Adipocyte (in vitro differentiated cells): ENCODE measurements around the gene MGAT5.

Source experiments
- DNase-seq: peaks from one replicate; pipeline ENCODE4 v3.0.0-alpha.2; 2015; ENCODE audit warnings: low read depth
- H3K27me3 ChIP-seq: replicated peaks from 2 replicates; pipeline ENCODE4 v1.7.0; 2013; ENCODE audit warnings: mild to moderate bottlenecking, low read length, moderate library complexity; ENCODE audit not compliant: control insufficient read depth, insufficient read depth
- H3K36me3 ChIP-seq: 2 replicates; pipeline ENCODE4 v1.7.0; 2013; ENCODE audit warnings: low read length, mild to moderate bottlenecking, moderate library complexity; ENCODE audit not compliant: control insufficient read depth, insufficient read depth, severe bottlenecking
- H3K4me1 ChIP-seq: 2 replicates; pipeline ENCODE4 v1.7.0; 2013; ENCODE audit warnings: mild to moderate bottlenecking, low read length, moderate library complexity; ENCODE audit not compliant: control insufficient read depth, insufficient read depth
- H3K4me3 ChIP-seq: 2 replicates; pipeline ENCODE4 v1.7.0; 2013; ENCODE audit warnings: mild to moderate bottlenecking, low read length, moderate library complexity
- H3K9ac ChIP-seq: 2 replicates; pipeline ENCODE4 v1.7.0; 2013; ENCODE audit warnings: mild to moderate bottlenecking, low read length, moderate library complexity
- H3K9me3 ChIP-seq: 2 replicates; pipeline ENCODE4 v1.7.0; 2013; ENCODE audit warnings: mild to moderate bottlenecking, low read length, moderate library complexity; ENCODE audit not compliant: control insufficient read depth

Gene MGAT5

GRCh38 chr2:134218930-134219658 is 34.8 kb upstream of the MGAT5 start:
- Histone ChIP-seq H3K9ac (no peak overlapping the region), H3K27me3 (no peaks in the 10 kb centered on the region), H3K36me3 (no peaks in the 10 kb centered on the region), H3K4me3 (no peak overlapping the region), H3K4me1 (peaks cover 6% of the 10 kb centered on the region), H3K9me3 (no peaks in the 10 kb centered on the region)
- no peak for DNase-seq

GRCh38 chr2:134220344-134220974 is 33.4 kb upstream of the MGAT5 start:
- no peaks in the 10 kb centered on the region for H3K27me3 ChIP-seq
- no peak for DNase-seq
- H3K9ac ChIP-seq: no peak overlapping the region
- H3K4me3 ChIP-seq: no peak overlapping the region
- no peaks in the 10 kb centered on the region for H3K9me3 ChIP-seq
- H3K36me3 ChIP-seq: no peaks in the 10 kb centered on the region
- peaks cover 6% of the 10 kb centered on the region for H3K4me1 ChIP-seq

- Histone ChIP-seq H3K9ac (no peak overlapping the region), H3K27me3 (no peaks in the 10 kb centered on the region), H3K36me3 (no peaks in the 10 kb centered on the region), H3K9me3 (peaks cover 7% of the 10 kb centered on the region), H3K4me1 (no peaks in the 10 kb centered on the region), H3K4me3 (no peak overlapping the region)
- DNase-seq: peak; percentile 54
These were observed 29.9 kb upstream of the MGAT5 start for GRCh38 chr2:134224005-134224404.

GRCh38 chr2:134225173-134225572 is 28.7 kb upstream of the MGAT5 start:
- no peak overlapping the region for H3K9ac ChIP-seq
- H3K27me3 ChIP-seq: no peaks in the 10 kb centered on the region
- no peaks in the 10 kb centered on the region for H3K4me1 ChIP-seq
- H3K36me3 ChIP-seq: no peaks in the 10 kb centered on the region
- H3K4me3 ChIP-seq: no peak overlapping the region
- no peak for DNase-seq
- peaks cover 7% of the 10 kb centered on the region for H3K9me3 ChIP-seq

GRCh38 chr2:134225841-134226240 is 28.0 kb upstream of the MGAT5 start:
- no peak for DNase-seq
- Histone ChIP-seq H3K27me3 (no peaks in the 10 kb centered on the region), H3K4me1 (no peaks in the 10 kb centered on the region), H3K9ac (no peak overlapping the region), H3K36me3 (no peaks in the 10 kb centered on the region), H3K4me3 (no peak overlapping the region), H3K9me3 (peaks cover 7% of the 10 kb centered on the region)

GRCh38 chr2:134226601-134227000 is 27.3 kb upstream of the MGAT5 start:
- Histone ChIP-seq H3K4me1 (peaks cover 3% of the 10 kb centered on the region), H3K36me3 (no peaks in the 10 kb centered on the region), H3K27me3 (no peaks in the 10 kb centered on the region), H3K4me3 (no peak overlapping the region), H3K9me3 (peaks cover 7% of the 10 kb centered on the region), H3K9ac (no peak overlapping the region)
- DNase-seq: no peak

- no peak overlapping the region for H3K9ac ChIP-seq
- DNase-seq: no peak
- no peak overlapping the region for H3K4me3 ChIP-seq
- H3K9me3 ChIP-seq: peaks cover 7% of the 10 kb centered on the region
- H3K27me3 ChIP-seq: no peaks in the 10 kb centered on the region
- peaks cover 13% of the 10 kb centered on the region for H3K4me1 ChIP-seq
- H3K36me3 ChIP-seq: no peaks in the 10 kb centered on the region
These were observed 26.2 kb upstream of the MGAT5 start for GRCh38 chr2:134227666-134228065.

- H3K4me3 ChIP-seq: no peak overlapping the region
- DNase-seq: no peak
- H3K9ac ChIP-seq: no peak overlapping the region
- peaks cover 7% of the 10 kb centered on the region for H3K9me3 ChIP-seq
- no peaks in the 10 kb centered on the region for H3K36me3 ChIP-seq
- H3K27me3 ChIP-seq: no peaks in the 10 kb centered on the region
- peaks cover 20% of the 10 kb centered on the region for H3K4me1 ChIP-seq
These were observed 25.4 kb upstream of the MGAT5 start for GRCh38 chr2:134228493-134228903.

GRCh38 chr2:134229540-134229939 is 24.3 kb upstream of the MGAT5 start:
- no peak overlapping the region for H3K9ac ChIP-seq
- H3K36me3 ChIP-seq: no peaks in the 10 kb centered on the region
- no peak for DNase-seq
- H3K27me3 ChIP-seq: no peaks in the 10 kb centered on the region
- H3K4me3 ChIP-seq: no peak overlapping the region
- H3K4me1 ChIP-seq: peaks cover 20% of the 10 kb centered on the region
- H3K9me3 ChIP-seq: peaks cover 7% of the 10 kb centered on the region

GRCh38 chr2:134230885-134231284 is 23.0 kb upstream of the MGAT5 start:
- Histone ChIP-seq H3K4me1 (peaks cover 20% of the 10 kb centered on the region), H3K27me3 (no peaks in the 10 kb centered on the region), H3K4me3 (no peak overlapping the region), H3K36me3 (no peaks in the 10 kb centered on the region), H3K9me3 (peaks cover 7% of the 10 kb centered on the region), H3K9ac (no peak overlapping the region)
- no peak for DNase-seq

- Histone ChIP-seq H3K4me1 (peaks cover 20% of the 10 kb centered on the region), H3K4me3 (no peak overlapping the region), H3K9me3 (peaks cover 7% of the 10 kb centered on the region), H3K36me3 (no peaks in the 10 kb centered on the region), H3K9ac (no peak overlapping the region), H3K27me3 (no peaks in the 10 kb centered on the region)
- no peak for DNase-seq
These were observed 22.4 kb upstream of the MGAT5 start for GRCh38 chr2:134231301-134231964.
